Ishikawa (cell line): ENCODE measurements around the gene RNF152.

ENCODE experiments used
- CEBPB ChIP-seq: IDR thresholded peaks from 2 replicates; pipeline ENCODE4 v1.6.1; 2012
- CREB1 ChIP-seq: IDR thresholded peaks from 2 replicates; pipeline ENCODE4 v1.6.1; 2012; ENCODE audit warnings: low read depth
- EGR1 ChIP-seq: IDR thresholded peaks from 2 replicates; pipeline ENCODE4 v1.6.1; 2012
- EP300 ChIP-seq: IDR thresholded peaks from 2 replicates; pipeline ENCODE4 v1.6.1; 2012; ENCODE audit warnings: borderline replicate concordance
- FOXM1 ChIP-seq: IDR thresholded peaks from 2 replicates; pipeline ENCODE4 v1.6.1; 2012; ENCODE audit warnings: low read depth, borderline replicate concordance
- NFIC ChIP-seq: IDR thresholded peaks from 2 replicates; pipeline ENCODE4 v1.6.1; 2012
- RAD21 ChIP-seq: IDR thresholded peaks from 2 replicates; pipeline ENCODE4 v1.6.1; 2012; ENCODE audit warnings: low read depth
- REST ChIP-seq: IDR thresholded peaks from 2 replicates; pipeline ENCODE4 v1.6.1; 2012; ENCODE audit warnings: low read depth, mild to moderate bottlenecking
- TAF1 ChIP-seq: IDR thresholded peaks from 2 replicates; pipeline ENCODE4 v1.6.1; 2012; ENCODE audit warnings: low read depth, mild to moderate bottlenecking
- TCF12 ChIP-seq: IDR thresholded peaks from 2 replicates; pipeline ENCODE4 v1.6.1; 2012; ENCODE audit warnings: low read depth
- USF1 ChIP-seq: IDR thresholded peaks from 2 replicates; pipeline ENCODE4 v1.6.1; 2012
- YY1 ChIP-seq: IDR thresholded peaks from 2 replicates; pipeline ENCODE4 v1.6.1; 2012; ENCODE audit warnings: low read depth
- ZBTB7A ChIP-seq: IDR thresholded peaks from 2 replicates; pipeline ENCODE4 v1.6.1; 2012; ENCODE audit warnings: low read depth

- no peak for TF ChIP-seq RAD21
- TF ChIP-seq CEBPB = no peak
- no peak for TF ChIP-seq EP300
- TF ChIP-seq YY1 = no peak
- TF ChIP-seq ZBTB7A = no peak
- TF ChIP-seq CREB1 = no peak
- TF ChIP-seq NFIC = no peak
- TF ChIP-seq FOXM1 = no peak
- no peak for TF ChIP-seq REST
- TF ChIP-seq TAF1 = no peak
- no peak for TF ChIP-seq TCF12
- TF ChIP-seq EGR1 = no peak
- TF ChIP-seq USF1 = no peak
Observed at GRCh38 chr18:61888622-61889021, 4.2 kb downstream of the RNF152 start.
